Neutrophil (primary cell): Measurements from ENCODE around the gene PLPPR2.
"Not testable (repeated sequence)": the region's sequence is repeated elsewhere in the genome, so short reads cannot be mapped to it uniquely, and the experiment has no call there.

Experiments
- H3K27ac ChIP-seq: fragments of 200-600 bp; sonication (generic); 2 replicates; pipeline ENCODE4 v1.5.1; 2016; ENCODE audit warnings: mild to moderate bottlenecking, moderate library complexity
- H3K27me3 ChIP-seq: fragments of 200-600 bp; sonication (generic); 2 replicates; pipeline ENCODE4 v1.6.0; 2016; ENCODE audit warnings: mild to moderate bottlenecking
- H3K36me3 ChIP-seq: fragments of 200-600 bp; sonication (generic); 2 replicates; pipeline ENCODE4 v1.5.1; 2017
- H3K4me1 ChIP-seq, 2 experiments: fragments of 200-600 bp in 1 of 2; sonication (generic) in 1 of 2; 1 replicate in 1 of 2; 2 replicates in 1 of 2; pipeline versions ENCODE4 v1.5.1 to v1.6.1; 2013 to 2016; ENCODE audit warnings: low read depth in 1 of 2, low read length in 1 of 2, mild to moderate bottlenecking in 1 of 2, moderate library complexity in 1 of 2; ENCODE audit not compliant: control insufficient read depth in 1 of 2, insufficient read depth in 1 of 2
- H3K4me3 ChIP-seq, 2 experiments: fragments of 200-600 bp in 1 of 2; sonication (generic) in 1 of 2; 1 replicate in 1 of 2; 2 replicates in 1 of 2; pipeline ENCODE4 v1.5.1; 2013 to 2016; ENCODE audit warnings: low read depth in 1 of 2, low read length in 1 of 2, mild to moderate bottlenecking in 1 of 2, moderate library complexity in 1 of 2
- H3K9me3 ChIP-seq: fragments of 200-600 bp; sonication (generic); 2 replicates; pipeline ENCODE4 v1.5.1; 2016
- TF ChIP-seq, protein P1 (sequence below): fragments of 200-600 bp; sonication (generic); IDR thresholded peaks from 2 replicates; pipeline ENCODE4 v1.5.1; 2016; ENCODE audit warnings: antibody characterized with exemption

Gene PLPPR2

DNA sequence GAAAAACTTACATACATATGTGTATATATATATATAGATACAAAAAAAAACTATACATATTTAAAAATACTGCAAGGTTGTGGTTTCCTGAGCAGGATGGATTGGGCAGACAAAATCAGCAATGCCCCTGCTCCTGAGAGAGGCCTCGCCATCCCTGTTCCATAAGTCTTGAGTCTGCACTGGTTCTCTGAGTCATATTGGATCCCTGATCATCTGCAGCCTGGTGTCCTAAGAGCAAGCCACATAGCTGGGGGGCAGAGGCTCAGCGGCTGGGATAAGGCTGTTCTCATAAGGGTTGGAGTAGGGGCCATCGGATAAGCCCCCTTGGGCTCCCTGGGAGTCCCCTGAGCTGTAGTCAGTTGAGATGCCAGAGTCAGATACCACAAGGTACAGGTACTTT, 22.5 kb downstream of the PLPPR2 start:
- peak overlapping the region; percentile 95 for H3K27ac ChIP-seq
- H3K4me3 ChIP-seq, result no peak overlapping the region
- H3K36me3 ChIP-seq, result peaks cover 15% of the 10 kb centered on the region
- H3K27me3 ChIP-seq, result no peaks in the 10 kb centered on the region
- no peaks in the 10 kb centered on the region for H3K9me3 ChIP-seq
- TF ChIP-seq, protein P1, sequence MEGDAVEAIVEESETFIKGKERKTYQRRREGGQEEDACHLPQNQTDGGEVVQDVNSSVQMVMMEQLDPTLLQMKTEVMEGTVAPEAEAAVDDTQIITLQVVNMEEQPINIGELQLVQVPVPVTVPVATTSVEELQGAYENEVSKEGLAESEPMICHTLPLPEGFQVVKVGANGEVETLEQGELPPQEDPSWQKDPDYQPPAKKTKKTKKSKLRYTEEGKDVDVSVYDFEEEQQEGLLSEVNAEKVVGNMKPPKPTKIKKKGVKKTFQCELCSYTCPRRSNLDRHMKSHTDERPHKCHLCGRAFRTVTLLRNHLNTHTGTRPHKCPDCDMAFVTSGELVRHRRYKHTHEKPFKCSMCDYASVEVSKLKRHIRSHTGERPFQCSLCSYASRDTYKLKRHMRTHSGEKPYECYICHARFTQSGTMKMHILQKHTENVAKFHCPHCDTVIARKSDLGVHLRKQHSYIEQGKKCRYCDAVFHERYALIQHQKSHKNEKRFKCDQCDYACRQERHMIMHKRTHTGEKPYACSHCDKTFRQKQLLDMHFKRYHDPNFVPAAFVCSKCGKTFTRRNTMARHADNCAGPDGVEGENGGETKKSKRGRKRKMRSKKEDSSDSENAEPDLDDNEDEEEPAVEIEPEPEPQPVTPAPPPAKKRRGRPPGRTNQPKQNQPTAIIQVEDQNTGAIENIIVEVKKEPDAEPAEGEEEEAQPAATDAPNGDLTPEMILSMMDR, result no peak
- H3K4me1 ChIP-seq, result peaks cover 81 to 87% of the 10 kb centered on the region in 2 experiments

DNA sequence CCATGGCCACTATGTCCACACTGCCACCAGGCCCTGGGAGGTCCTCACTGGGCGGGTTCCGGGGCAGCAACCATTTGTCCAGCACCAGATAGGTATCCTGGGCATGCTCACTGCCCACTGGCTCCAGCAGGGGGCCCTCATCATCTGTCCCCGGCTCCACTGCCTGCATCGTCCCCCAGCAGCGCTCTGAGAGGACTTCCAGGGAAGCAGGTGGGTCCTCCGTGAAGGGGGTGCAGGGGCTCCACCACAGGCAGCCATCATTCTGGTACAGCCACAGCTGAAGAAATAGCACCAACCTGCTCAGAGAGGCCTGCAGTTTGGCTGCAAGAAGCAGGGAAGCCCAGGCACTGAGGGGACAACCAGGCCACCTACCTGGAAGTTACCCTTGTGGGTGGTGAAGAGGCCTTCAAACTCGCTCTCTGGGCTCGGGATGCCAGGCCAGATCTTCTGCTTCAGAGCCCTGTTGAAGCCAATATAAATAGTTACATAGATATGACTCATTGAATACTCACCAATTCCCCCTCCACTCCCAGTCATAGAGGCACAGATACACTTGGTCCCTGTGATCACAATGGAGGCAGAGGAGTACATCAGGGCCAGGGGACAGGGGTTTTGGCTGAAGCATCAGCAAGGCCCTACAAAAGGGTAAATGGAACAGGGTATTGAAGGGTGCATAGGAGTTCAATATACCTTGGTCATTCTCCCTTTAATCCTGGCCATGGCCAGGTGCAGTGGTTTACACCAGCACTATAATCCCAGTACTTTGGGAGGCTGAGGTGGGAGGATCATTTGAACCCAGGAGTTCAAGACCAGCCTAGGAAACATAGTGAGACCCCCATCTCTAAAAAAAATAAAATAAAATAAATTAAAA, 23.3 kb downstream of the PLPPR2 start:
- peaks cover 15% of the 10 kb centered on the region for H3K36me3 ChIP-seq
- TF ChIP-seq, protein P1, result peak; percentile 34
- peaks cover 5% of the 10 kb centered on the region for H3K27me3 ChIP-seq
- peak overlapping the region; percentile 95 for H3K27ac ChIP-seq
- H3K4me1 ChIP-seq, result peaks cover 88 to 91% of the 10 kb centered on the region in 2 experiments
- no peaks in the 10 kb centered on the region for H3K9me3 ChIP-seq
- no peak overlapping the region for H3K4me3 ChIP-seq

DNA sequence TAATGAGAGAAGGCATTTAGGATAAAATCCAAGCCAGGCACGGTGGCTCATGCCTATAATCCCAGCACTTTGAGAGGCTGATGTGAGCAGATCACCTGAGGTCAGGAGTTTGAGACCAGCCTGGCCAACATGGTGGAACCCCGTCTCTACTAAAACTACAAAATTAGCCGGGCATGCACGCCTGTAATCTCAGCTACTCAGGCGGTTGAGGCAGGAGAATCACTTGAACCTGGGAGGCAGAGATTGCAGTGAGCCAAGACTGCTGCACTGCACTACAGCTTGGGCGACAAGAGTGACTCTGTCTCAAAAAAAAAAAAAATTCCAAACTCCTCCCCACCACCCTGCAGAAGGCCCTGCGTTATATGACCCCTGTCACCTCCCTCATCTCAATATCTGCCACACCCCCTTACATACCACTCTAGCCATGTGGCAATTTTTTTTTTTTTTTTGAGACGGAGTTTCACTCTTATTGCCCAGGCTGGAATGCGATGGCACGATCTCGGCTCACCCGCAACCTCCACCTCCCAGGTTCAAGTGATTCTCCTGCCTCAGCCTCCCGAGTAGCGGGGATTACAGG, 24.1 kb downstream of the PLPPR2 start:
- Histone ChIP-seq H3K4me1 (peaks cover 88 to 90% of the 10 kb centered on the region in 2 experiments), H3K4me3 (peak overlapping the region in 1 of 2 experiments; percentile 96), H3K36me3 (peaks cover 15% of the 10 kb centered on the region), H3K27me3 (peaks cover 11% of the 10 kb centered on the region), H3K27ac (peak overlapping the region; percentile 95)
- H3K9me3 ChIP-seq, result not testable (repeated sequence)

DNA sequence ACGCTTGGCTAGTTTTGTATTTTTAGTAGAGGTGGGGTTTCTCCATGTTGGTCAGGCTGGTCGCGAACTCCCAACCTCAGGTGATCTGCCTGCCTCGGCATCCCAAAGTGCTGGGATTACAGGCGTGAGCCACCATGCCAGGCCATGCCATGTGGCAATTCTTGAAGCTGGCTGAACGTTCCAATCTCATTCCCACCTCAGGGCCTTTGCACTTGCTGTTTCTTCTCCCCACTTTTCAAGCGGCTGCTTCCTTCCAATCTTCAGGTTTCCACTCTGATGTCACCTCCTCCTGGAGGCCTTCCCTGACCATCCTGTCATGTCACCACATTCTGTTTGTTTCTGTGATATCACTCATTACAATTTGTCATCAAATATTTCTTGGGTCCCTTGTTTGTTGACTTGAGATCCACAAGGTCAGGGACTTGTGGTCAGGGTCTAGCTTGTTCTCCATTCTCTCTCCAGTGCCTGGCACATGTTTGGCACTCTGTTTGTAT, 24.7 kb downstream of the PLPPR2 start:
- H3K4me1 ChIP-seq, result peaks cover 92 to 94% of the 10 kb centered on the region in 2 experiments
- peak overlapping the region; percentile 90 to 96 for H3K4me3 ChIP-seq
- H3K27me3 ChIP-seq, result peaks cover 11% of the 10 kb centered on the region
- peaks cover 15% of the 10 kb centered on the region for H3K36me3 ChIP-seq
- no peaks in the 10 kb centered on the region for H3K9me3 ChIP-seq
- TF ChIP-seq, protein P1, result no peak
- H3K27ac ChIP-seq, result peak overlapping the region; percentile 95

DNA sequence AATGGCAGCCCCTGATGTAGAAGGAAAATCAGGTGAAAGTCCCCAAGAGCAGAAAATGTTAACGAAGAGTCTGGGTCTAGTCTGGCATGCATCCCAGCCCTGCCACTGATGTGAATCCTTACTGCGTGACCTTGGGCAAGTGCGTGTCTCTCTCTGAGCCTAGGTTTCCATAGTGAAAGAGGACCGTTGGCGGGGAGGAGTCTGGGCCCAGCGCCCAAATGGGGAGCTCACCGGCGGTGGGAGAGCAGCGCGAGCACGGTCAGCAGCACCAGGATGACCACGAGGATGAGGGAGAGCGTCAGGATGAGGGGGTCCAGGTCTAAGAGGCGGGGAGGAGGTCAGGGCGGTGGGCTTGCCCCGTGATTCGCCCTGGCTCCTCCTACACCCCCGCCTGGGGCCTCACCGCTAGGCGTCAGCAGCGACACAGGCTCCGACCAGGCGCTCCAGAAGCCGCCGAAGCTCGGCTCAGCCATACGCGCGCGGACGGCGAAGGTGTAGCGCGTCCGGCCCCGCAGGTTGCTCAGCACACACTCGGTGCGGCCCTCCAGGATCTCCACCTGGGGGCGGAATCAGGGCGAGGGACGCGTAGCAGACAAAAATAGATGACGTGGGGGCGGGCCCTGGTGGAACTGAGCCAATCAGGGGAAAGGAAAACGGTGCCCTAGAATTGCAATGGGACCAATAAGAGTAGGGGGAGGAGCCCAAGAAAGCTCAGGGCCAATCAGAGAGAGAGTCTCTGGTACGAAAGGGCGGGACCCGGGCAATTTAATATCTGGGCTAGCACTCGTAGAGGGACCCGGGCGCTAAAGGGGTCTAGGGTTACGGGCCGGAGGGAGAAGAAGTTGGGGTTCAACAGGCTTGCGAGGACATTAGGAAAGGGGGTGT, 25.7 kb downstream of the PLPPR2 start:
- peaks cover 84% of the 10 kb centered on the region in 2 experiments for H3K4me1 ChIP-seq
- H3K9me3 ChIP-seq, result no peaks in the 10 kb centered on the region
- peaks cover 15% of the 10 kb centered on the region for H3K36me3 ChIP-seq
- peak overlapping the region; percentile 95 for H3K27ac ChIP-seq
- H3K4me3 ChIP-seq, result peak overlapping the region; percentile 90 to 96
- TF ChIP-seq, protein P1, result peak; percentile 87
- H3K27me3 ChIP-seq, result peaks cover 11% of the 10 kb centered on the region
